ENCODE measurements around the gene BLVRB. TPM values are rescaled to one million over a fixed set of nuclear protein-coding genes. Genes with fewer than 3 reads are reported as not detected.

Gene BLVRB
- total and polyA plus RNA-seq, 9 of the 15 experiments (the other 6 are each of a cell fraction or from before 2014, with no cell fraction given), result 81.1 to 749 (median 331) TPM

DNA sequence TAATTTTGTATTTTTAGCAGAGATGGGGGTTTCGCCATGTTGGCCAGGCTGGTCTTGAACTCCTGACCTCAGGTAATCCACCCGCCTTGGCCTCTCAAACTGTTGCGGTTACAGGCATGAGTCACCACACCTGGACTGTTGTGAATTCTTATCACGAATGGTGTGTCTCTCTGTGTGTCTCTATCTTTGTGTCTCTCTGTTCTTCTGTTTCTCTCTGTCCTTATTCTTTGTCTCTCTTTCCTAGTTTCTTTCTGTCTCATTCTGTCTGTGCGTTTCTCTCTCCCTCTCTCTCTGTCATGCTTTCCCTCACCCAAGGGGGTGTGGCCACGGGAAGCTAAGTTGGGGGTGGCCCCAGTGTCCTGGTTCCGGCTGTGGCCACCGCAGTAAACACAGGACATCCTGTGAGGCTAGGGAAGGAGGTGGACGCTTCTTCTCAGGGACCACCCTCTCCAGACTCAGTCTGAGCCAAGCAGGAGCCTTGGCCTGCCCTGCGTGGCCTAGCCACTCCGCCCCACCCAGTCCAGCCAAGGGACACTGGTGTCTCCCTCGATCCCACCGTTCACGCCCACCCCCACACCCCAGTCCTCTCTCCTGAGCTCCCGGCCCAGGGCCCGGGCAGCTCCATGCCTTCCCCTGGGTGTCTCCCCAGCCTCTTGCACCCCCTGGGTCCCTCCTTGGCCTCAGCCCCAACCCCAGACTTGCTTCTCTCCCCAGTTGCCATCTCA, 48.5 kb downstream of the BLVRB start (continued):
- TF ChIP-seq REST (IDR thresholded peaks at IDR 0.05; ENCODE audit: borderline replicate concordance), result no peak; the same call in 1 of the 2 replicates
- 0 out of 2 replicates have a peak, but pooled peaks have one; percentile 45 for TF ChIP-seq REST (CRISPR knock-in tag; IDR thresholded peaks at IDR 0.05; ENCODE audit: low read depth)
- TF ChIP-seq MED1 (CRISPR knock-in tag; IDR thresholded peaks at IDR 0.05; ENCODE audit: borderline replicate concordance), result no peak
- TF ChIP-seq BRF2 (IDR thresholded peaks at IDR 0.05; ENCODE audit: borderline replicate concordance, insufficient read depth, insufficient read length), result no peak
- no peak for TF ChIP-seq E2F5 (CRISPR knock-in tag; IDR thresholded peaks at IDR 0.05)
- TF ChIP-seq STAG1 (CRISPR knock-in tag; IDR thresholded peaks at IDR 0.05; ENCODE audit: borderline replicate concordance), result no peak
- TF ChIP-seq BRD9 (IDR thresholded peaks at IDR 0.05; ENCODE audit: low read depth, partially characterized antibody), result peak; percentile 88
- peak; percentile 57 for TF ChIP-seq SMAD4 (CRISPR knock-in tag; conservative IDR thresholded peaks at IDR 0.05)
- peak; percentile 78 for TF ChIP-seq POLR2A (conservative IDR thresholded peaks at IDR 0.05)
- no peak for TF ChIP-seq ZNF274 (IDR thresholded peaks at IDR 0.05; ENCODE audit: borderline replicate concordance, low read depth, low read length)
- TF ChIP-seq JUN (IDR thresholded peaks at IDR 0.05; ENCODE audit: borderline replicate concordance, low read depth, low read length), result peak; percentile 89
- TF ChIP-seq JUN (CRISPR knock-in tag; IDR thresholded peaks at IDR 0.05; ENCODE audit: borderline replicate concordance), result no peak; the same call in 1 of the 2 replicates
- TF ChIP-seq, protein P1, sequence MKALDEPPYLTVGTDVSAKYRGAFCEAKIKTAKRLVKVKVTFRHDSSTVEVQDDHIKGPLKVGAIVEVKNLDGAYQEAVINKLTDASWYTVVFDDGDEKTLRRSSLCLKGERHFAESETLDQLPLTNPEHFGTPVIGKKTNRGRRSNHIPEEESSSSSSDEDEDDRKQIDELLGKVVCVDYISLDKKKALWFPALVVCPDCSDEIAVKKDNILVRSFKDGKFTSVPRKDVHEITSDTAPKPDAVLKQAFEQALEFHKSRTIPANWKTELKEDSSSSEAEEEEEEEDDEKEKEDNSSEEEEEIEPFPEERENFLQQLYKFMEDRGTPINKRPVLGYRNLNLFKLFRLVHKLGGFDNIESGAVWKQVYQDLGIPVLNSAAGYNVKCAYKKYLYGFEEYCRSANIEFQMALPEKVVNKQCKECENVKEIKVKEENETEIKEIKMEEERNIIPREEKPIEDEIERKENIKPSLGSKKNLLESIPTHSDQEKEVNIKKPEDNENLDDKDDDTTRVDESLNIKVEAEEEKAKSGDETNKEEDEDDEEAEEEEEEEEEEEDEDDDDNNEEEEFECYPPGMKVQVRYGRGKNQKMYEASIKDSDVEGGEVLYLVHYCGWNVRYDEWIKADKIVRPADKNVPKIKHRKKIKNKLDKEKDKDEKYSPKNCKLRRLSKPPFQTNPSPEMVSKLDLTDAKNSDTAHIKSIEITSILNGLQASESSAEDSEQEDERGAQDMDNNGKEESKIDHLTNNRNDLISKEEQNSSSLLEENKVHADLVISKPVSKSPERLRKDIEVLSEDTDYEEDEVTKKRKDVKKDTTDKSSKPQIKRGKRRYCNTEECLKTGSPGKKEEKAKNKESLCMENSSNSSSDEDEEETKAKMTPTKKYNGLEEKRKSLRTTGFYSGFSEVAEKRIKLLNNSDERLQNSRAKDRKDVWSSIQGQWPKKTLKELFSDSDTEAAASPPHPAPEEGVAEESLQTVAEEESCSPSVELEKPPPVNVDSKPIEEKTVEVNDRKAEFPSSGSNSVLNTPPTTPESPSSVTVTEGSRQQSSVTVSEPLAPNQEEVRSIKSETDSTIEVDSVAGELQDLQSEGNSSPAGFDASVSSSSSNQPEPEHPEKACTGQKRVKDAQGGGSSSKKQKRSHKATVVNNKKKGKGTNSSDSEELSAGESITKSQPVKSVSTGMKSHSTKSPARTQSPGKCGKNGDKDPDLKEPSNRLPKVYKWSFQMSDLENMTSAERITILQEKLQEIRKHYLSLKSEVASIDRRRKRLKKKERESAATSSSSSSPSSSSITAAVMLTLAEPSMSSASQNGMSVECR (CRISPR knock-in tag; IDR thresholded peaks at IDR 0.05), result 0 out of 2 replicates have a peak, but pooled peaks have one; percentile 38

Measured in K562 (cell line).